ENCODE results near the gene TDRD3.
A peak's percentile ranks its signal among the peaks of the same experiment; 100 is the strongest.
"Not testable (repeated sequence)": the region's sequence is repeated elsewhere in the genome, so short reads cannot be mapped to it uniquely, and the experiment has no call there.

Gene TDRD3

GRCh38 chr13:60398379-60398891 is 1.4 kb downstream of the TDRD3 start:
- DNase-seq (ENCODE audit: low read depth): no peak
- H3K4me3 ChIP-seq (ENCODE audit: low read depth, low read length): peak overlapping the region; percentile 71
- TF ChIP-seq, protein P1, sequence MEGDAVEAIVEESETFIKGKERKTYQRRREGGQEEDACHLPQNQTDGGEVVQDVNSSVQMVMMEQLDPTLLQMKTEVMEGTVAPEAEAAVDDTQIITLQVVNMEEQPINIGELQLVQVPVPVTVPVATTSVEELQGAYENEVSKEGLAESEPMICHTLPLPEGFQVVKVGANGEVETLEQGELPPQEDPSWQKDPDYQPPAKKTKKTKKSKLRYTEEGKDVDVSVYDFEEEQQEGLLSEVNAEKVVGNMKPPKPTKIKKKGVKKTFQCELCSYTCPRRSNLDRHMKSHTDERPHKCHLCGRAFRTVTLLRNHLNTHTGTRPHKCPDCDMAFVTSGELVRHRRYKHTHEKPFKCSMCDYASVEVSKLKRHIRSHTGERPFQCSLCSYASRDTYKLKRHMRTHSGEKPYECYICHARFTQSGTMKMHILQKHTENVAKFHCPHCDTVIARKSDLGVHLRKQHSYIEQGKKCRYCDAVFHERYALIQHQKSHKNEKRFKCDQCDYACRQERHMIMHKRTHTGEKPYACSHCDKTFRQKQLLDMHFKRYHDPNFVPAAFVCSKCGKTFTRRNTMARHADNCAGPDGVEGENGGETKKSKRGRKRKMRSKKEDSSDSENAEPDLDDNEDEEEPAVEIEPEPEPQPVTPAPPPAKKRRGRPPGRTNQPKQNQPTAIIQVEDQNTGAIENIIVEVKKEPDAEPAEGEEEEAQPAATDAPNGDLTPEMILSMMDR (IDR thresholded peaks at IDR 0.05; ENCODE audit: control insufficient read depth, extremely low read depth, insufficient read depth): no peak

DNA sequence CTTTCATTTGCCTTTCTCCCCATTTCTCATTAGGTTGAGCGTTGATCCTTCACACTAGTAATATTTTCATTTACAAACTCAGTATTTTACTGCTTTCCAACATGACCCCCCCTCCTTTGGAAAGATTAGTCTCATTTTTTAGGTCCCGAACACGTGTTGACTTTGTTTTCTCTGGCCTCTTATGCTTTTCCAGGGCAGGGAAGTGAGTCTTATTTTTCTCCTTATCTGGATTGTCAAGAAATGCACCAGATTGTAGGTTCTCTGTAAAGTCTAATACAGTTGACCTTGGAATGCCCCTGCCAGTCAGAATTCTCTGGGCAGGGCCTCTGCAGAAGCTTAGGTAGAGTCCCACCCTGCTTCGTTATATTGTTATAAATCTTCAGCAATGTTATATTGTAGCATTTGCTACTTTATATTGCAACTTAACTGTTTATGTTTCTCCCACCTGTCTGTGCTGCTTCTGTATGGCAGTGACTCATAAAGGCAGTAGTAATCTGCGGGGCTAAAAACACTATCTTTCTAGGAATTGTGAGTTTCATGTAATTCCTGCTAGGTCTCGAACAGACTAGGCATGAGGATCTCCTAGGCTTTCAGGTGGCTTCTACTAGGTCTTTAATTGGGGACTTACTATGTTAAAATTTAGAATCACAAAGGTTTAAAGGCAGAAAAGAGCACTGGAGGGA is 2.0 kb downstream of the TDRD3 start:
- peak overlapping the region; percentile 71 for H3K4me3 ChIP-seq (ENCODE audit: low read depth, low read length)
- TF ChIP-seq, protein P1 (IDR thresholded peaks at IDR 0.05; ENCODE audit: control insufficient read depth, extremely low read depth, insufficient read depth): no peak
- no peak for DNase-seq (ENCODE audit: low read depth)

GRCh38 chr13:60402022-60402421 is 5.0 kb downstream of the TDRD3 start:
- no peak overlapping the region for H3K4me3 ChIP-seq (ENCODE audit: low read depth, low read length)
- no peak for DNase-seq (ENCODE audit: low read depth)
- TF ChIP-seq, protein P1 (IDR thresholded peaks at IDR 0.05; ENCODE audit: control insufficient read depth, extremely low read depth, insufficient read depth): no peak

- H3K4me3 ChIP-seq (ENCODE audit: low read depth, low read length): no peak overlapping the region
- no peak for DNase-seq (ENCODE audit: low read depth)
- TF ChIP-seq, protein P1 (IDR thresholded peaks at IDR 0.05; ENCODE audit: control insufficient read depth, extremely low read depth, insufficient read depth): no peak
Measured at GRCh38 chr13:60407095-60407494, 10.1 kb downstream of the TDRD3 start.

- DNase-seq (ENCODE audit: low read depth); H3K4me3 ChIP-seq (ENCODE audit: low read depth, low read length): not testable (repeated sequence)
Measured at GRCh38 chr13:60407852-60408251, 10.8 kb downstream of the TDRD3 start.

DNA sequence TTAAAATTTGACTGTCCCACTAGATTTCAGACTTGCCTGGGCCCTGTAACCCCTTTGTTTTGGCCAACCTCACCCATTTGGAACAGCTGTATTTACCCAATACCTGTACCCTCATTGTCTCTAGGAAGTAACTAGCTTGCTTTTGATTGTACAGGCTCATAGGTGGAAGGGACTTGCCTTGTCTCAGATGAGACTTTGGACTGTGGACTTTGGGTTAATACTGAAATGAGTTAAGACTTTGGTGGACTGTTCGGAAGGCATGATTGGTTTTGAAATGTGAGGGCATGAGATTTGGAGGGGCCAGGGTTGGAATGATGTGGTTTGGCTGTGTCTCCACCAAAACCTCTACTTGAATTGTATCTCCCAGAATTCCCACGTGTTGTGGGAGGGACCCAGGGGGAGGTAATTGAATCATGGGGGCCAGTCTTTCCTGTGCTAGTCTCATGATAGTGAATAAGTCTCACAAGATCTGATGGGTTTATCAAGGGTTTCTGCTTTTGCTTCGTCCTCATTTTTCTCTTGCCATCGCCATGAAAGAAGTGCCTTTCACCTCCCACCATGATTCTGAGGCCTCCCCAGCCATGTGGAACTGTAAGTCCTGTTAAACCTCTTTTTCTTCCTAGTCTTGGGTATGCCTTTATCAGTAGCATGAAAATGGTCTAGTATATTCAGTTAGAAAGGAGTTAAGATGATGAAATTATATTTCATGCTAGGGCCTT is 12.7 kb downstream of the TDRD3 start:
- not testable (repeated sequence) for DNase-seq (ENCODE audit: low read depth); H3K4me3 ChIP-seq (ENCODE audit: low read depth, low read length)

- no peak overlapping the region for H3K4me3 ChIP-seq (ENCODE audit: low read depth, low read length)
- TF ChIP-seq, protein P1 (IDR thresholded peaks at IDR 0.05; ENCODE audit: control insufficient read depth, extremely low read depth, insufficient read depth): no peak
- no peak for DNase-seq (ENCODE audit: low read depth)
Measured at GRCh38 chr13:60410299-60410698, 13.3 kb downstream of the TDRD3 start.

GRCh38 chr13:60411464-60411863 is 14.4 kb downstream of the TDRD3 start:
- H3K4me3 ChIP-seq (ENCODE audit: low read depth, low read length): no peak overlapping the region
- TF ChIP-seq, protein P1 (IDR thresholded peaks at IDR 0.05; ENCODE audit: control insufficient read depth, extremely low read depth, insufficient read depth): no peak
- DNase-seq (ENCODE audit: low read depth): no peak

Measured in LNCaP clone FGC (cell line).